H9 (cell line): ENCODE results near the gene LRRC3C. TPM values are rescaled to one million over a fixed set of nuclear protein-coding genes. Genes with fewer than 3 reads are reported as not detected.
A peak's percentile ranks its signal among the peaks of the same experiment; 100 is the strongest.

ENCODE experiments used
- DNase-seq: peaks from one replicate; pipeline ENCODE4 v3.0.0-alpha.2; 2017
- H2AFZ ChIP-seq: one replicate; pipeline ENCODE4 v1.6.1; 2013; ENCODE audit warnings: mild to moderate bottlenecking, low read length, control low read depth, moderate library complexity
- H2AK5ac ChIP-seq: 2 replicates; pipeline ENCODE4 v1.6.1; 2013; ENCODE audit warnings: low read length, control low read depth, mixed read lengths; ENCODE audit not compliant: insufficient read length
- H2BK120ac ChIP-seq: one replicate; pipeline ENCODE4 v1.6.1; 2013; ENCODE audit warnings: low read depth, mild to moderate bottlenecking, low read length, control low read depth, inconsistent platforms; ENCODE audit not compliant: poor library complexity, severe bottlenecking
- H2BK12ac ChIP-seq: 2 replicates; pipeline ENCODE4 v1.6.1; 2013; ENCODE audit warnings: low read length, control low read depth, mixed read lengths, low read depth; ENCODE audit not compliant: insufficient read length
- H2BK15ac ChIP-seq: 2 replicates; pipeline ENCODE4 v1.6.1; 2013; ENCODE audit warnings: low read depth, low read length, control low read depth
- H2BK20ac ChIP-seq: one replicate; pipeline ENCODE4 v1.6.1; 2013; ENCODE audit warnings: low read depth, mild to moderate bottlenecking, low read length, control low read depth, inconsistent platforms; ENCODE audit not compliant: poor library complexity, severe bottlenecking
- H2BK5ac ChIP-seq: 2 replicates; pipeline ENCODE4 v1.6.1; 2013; ENCODE audit warnings: low read length, control low read depth, mixed read lengths; ENCODE audit not compliant: insufficient read length
- H3K14ac ChIP-seq: 2 replicates; pipeline ENCODE4 v1.6.1; 2013; ENCODE audit warnings: low read length, control low read depth; ENCODE audit not compliant: insufficient read depth
- H3K18ac ChIP-seq: 2 replicates; pipeline ENCODE4 v1.6.1; 2013; ENCODE audit warnings: low read depth, mild to moderate bottlenecking, mixed read lengths, low read length, control low read depth; ENCODE audit not compliant: insufficient read length
- H3K23ac ChIP-seq: 2 replicates; pipeline ENCODE4 v1.6.1; 2013; ENCODE audit warnings: low read length, control low read depth, mixed read lengths, low read depth; ENCODE audit not compliant: insufficient read length
- H3K23me2 ChIP-seq: 2 replicates; pipeline ENCODE4 v1.6.1; 2013; ENCODE audit warnings: low read depth, mild to moderate bottlenecking, mixed read lengths, low read length, control low read depth; ENCODE audit not compliant: insufficient read length, poor library complexity, severe bottlenecking
- H3K27ac ChIP-seq: 2 replicates; pipeline ENCODE4 v1.5.1; 2013; ENCODE audit warnings: low read length, control low read depth, mixed read lengths, low read depth; ENCODE audit not compliant: insufficient read length
- H3K27me3 ChIP-seq: 2 replicates; pipeline ENCODE4 v1.6.1; 2013; ENCODE audit warnings: low read length, control low read depth, inconsistent platforms; ENCODE audit not compliant: insufficient read depth
- H3K4ac ChIP-seq: 2 replicates; pipeline ENCODE4 v1.6.1; 2013; ENCODE audit warnings: low read depth, mild to moderate bottlenecking, control low read depth, inconsistent platforms, low read length, moderate library complexity
- H3K4me1 ChIP-seq: 2 replicates; pipeline ENCODE4 v1.6.1; 2013; ENCODE audit warnings: low read length, control low read depth, inconsistent platforms; ENCODE audit not compliant: insufficient read depth
- H3K4me2 ChIP-seq: 2 replicates; pipeline ENCODE4 v1.6.1; 2013; ENCODE audit warnings: low read length, control low read depth, mixed read lengths; ENCODE audit not compliant: insufficient read length, insufficient read depth
- H3K56ac ChIP-seq: 2 replicates; pipeline ENCODE4 v1.6.1; 2013; ENCODE audit warnings: low read depth, mild to moderate bottlenecking, mixed read lengths, low read length, control low read depth; ENCODE audit not compliant: insufficient read length
- H3K79me1 ChIP-seq: 2 replicates; pipeline ENCODE4 v1.6.1; 2013; ENCODE audit warnings: low read depth, mild to moderate bottlenecking, moderate library complexity, low read length, control low read depth, inconsistent platforms; ENCODE audit not compliant: insufficient read depth, poor library complexity, severe bottlenecking
- H3K79me2 ChIP-seq: 2 replicates; pipeline ENCODE4 v1.6.1; 2013; ENCODE audit warnings: low read length, control low read depth, inconsistent platforms; ENCODE audit not compliant: insufficient read depth
- H3K9ac ChIP-seq: 2 replicates; pipeline ENCODE4 v1.6.1; 2013; ENCODE audit warnings: low read length, control low read depth, mixed read lengths; ENCODE audit not compliant: insufficient read length; ENCODE audit errors: extremely low read depth
- H3K9me3 ChIP-seq: one replicate; pipeline ENCODE4 v1.6.1; 2013; ENCODE audit warnings: low read depth, low read length, inconsistent platforms; ENCODE audit not compliant: control insufficient read depth
- H3T11ph ChIP-seq: one replicate; pipeline ENCODE4 v1.6.1; 2013; ENCODE audit warnings: mild to moderate bottlenecking, low read length, control low read depth, inconsistent platforms
- H4K20me1 ChIP-seq: one replicate; pipeline ENCODE4 v1.6.1; 2013; ENCODE audit not compliant: control insufficient read depth, insufficient read length, insufficient read depth
- H4K5ac ChIP-seq: 2 replicates; pipeline ENCODE4 v1.6.1; 2013; ENCODE audit warnings: low read depth, mild to moderate bottlenecking, mixed read lengths, low read length, control low read depth; ENCODE audit not compliant: insufficient read length
- H4K8ac ChIP-seq: replicated peaks from 2 replicates; pipeline ENCODE4 v1.6.1; 2013; ENCODE audit warnings: low read length, control low read depth, mixed read lengths, low read depth; ENCODE audit not compliant: insufficient read length
- H4K91ac ChIP-seq: 2 replicates; pipeline ENCODE4 v1.6.1; 2013; ENCODE audit warnings: low read depth, mild to moderate bottlenecking, moderate library complexity, mixed read lengths, low read length, control low read depth; ENCODE audit not compliant: insufficient read length
- H3K27ac Mint-ChIP-seq, 3 experiments: 2 replicates in 2 of 3; 3 replicates in 1 of 3; pipeline ENCODE4 v1.8.0; 2020 to 2021; ENCODE audit warnings: mixed read lengths in 3 of 3, mild to moderate bottlenecking in 1 of 3, moderate library complexity in 1 of 3
- H3K27me3 Mint-ChIP-seq: 2 replicates; pipeline ENCODE4 v1.8.0; 2021; ENCODE audit warnings: low read depth, mild to moderate bottlenecking, moderate library complexity, mixed read lengths
- H3K36me3 Mint-ChIP-seq, 3 experiments: 2 replicates in 2 of 3; 3 replicates in 1 of 3; pipeline ENCODE4 v1.8.0; 2020 to 2021; ENCODE audit warnings: low read depth in 3 of 3, mixed read lengths in 3 of 3; ENCODE audit not compliant: insufficient read depth in 1 of 3
- H3K4me1 Mint-ChIP-seq, 2 experiments: 2 replicates each; pipeline ENCODE4 v1.8.0; 2020; ENCODE audit warnings: mixed read lengths in 2 of 2
- H3K4me3 Mint-ChIP-seq, 2 experiments: 2 replicates in 1 of 2; 3 replicates in 1 of 2; pipeline ENCODE4 v1.8.0; 2020 to 2021; ENCODE audit warnings: mild to moderate bottlenecking in 2 of 2, mixed read lengths in 2 of 2, moderate library complexity in 1 of 2
- H3K9me3 Mint-ChIP-seq, 2 experiments: 2 replicates in 1 of 2; 3 replicates in 1 of 2; pipeline ENCODE4 v1.8.0; 2020; ENCODE audit warnings: mild to moderate bottlenecking in 2 of 2, mixed read lengths in 2 of 2, moderate library complexity in 1 of 2
- CTCF ChIP-seq: fragments of 200-600 bp; sonication (generic); conservative IDR thresholded peaks from 3 replicates; pipeline ENCODE4 v1.8.0; 2021; ENCODE audit warnings: antibody characterized with exemption, mild to moderate bottlenecking
- WGBS: extraction: QIAGEN DNeasy Blood & Tissue Kit; methylation state at CpG from one replicate; pipeline ENCODE4 v1.1.7; 2013; ENCODE audit warnings: missing lambda C conversion rate, low lambda C conversion rate, mixed read lengths; ENCODE audit not compliant: insufficient read length; ENCODE audit errors: extremely low coverage; 5-methylcytosine and 5-hydroxymethylcytosine counted together
- total RNA-seq: library from RNA; stranded (reverse); gene quantifications from 2 replicates; pipeline ENCODE4 v1.2.1, GENCODE V29; 2021

The LRRC3C gene
- total RNA-seq, 1 experiment from 2014 or later, result not detected

- no peak overlapping the region for H3K56ac ChIP-seq
- no CpG with 5 or more reads among the region's 8 CpGs for WGBS
- no peaks in the 10 kb centered on the region for H3K23me2 ChIP-seq
Measured at GRCh38 chr17:39960524-39961041, 33.1 kb downstream of the LRRC3C start.

More at GRCh38 chr17:39960524-39961041, 33.1 kb downstream of the LRRC3C start:
- Mint-ChIP-seq H3K27ac (peak overlapping the region in 1 of 3 experiments; percentile 88; a peak in 1 of 7 replicates), H3K4me3 (no peak overlapping the region), H3K36me3 (no peaks in the 10 kb centered on the region), H3K27me3 (peaks cover 10% of the 10 kb centered on the region), H3K9me3 (no peaks in the 10 kb centered on the region), H3K4me1 (peaks cover 7 to 14% of the 10 kb centered on the region in 2 experiments; a peak in 3 of 4 replicates)
- no peak overlapping the region for H3K4ac ChIP-seq
- H4K8ac ChIP-seq, result no peak overlapping the region
- H3K14ac ChIP-seq, result no peak overlapping the region
- H3K4me2 ChIP-seq, result no peak overlapping the region
- H3K27ac ChIP-seq, result no peak overlapping the region
- H2BK15ac ChIP-seq, result no peak overlapping the region
- peaks cover 2% of the 10 kb centered on the region; the same call in 1 of the 2 replicates for H3K4me1 ChIP-seq
- no peak overlapping the region for H2BK20ac ChIP-seq
- H3K79me1 ChIP-seq, result no peaks in the 10 kb centered on the region
- H4K20me1 ChIP-seq, result no peaks in the 10 kb centered on the region
- no peaks in the 10 kb centered on the region for H3K27me3 ChIP-seq
- H2BK5ac ChIP-seq, result no peak overlapping the region
- H2BK120ac ChIP-seq, result no peak overlapping the region
- no peaks in the 10 kb centered on the region for H3K9me3 ChIP-seq
- no peak overlapping the region for H2AFZ ChIP-seq
- no peak overlapping the region for H4K91ac ChIP-seq
- no peak overlapping the region for H2BK12ac ChIP-seq
- H3K23ac ChIP-seq, result no peak overlapping the region
- H4K5ac ChIP-seq, result no peak overlapping the region
- H3T11ph ChIP-seq, result no peak overlapping the region
- no peaks in the 10 kb centered on the region for H3K79me2 ChIP-seq
- TF ChIP-seq CTCF, result no peak
- H3K9ac ChIP-seq, result no peak overlapping the region
- no peak overlapping the region for H2AK5ac ChIP-seq
- no peak overlapping the region for H3K18ac ChIP-seq
- DNase-seq, result no peak
